ENCODE measurements around the gene KRTAP17-1.

Gene KRTAP17-1

GRCh38 chr17:41324180-41325075, 8.9 kb upstream of the KRTAP17-1 start:
- Histone ChIP-seq H3K27ac (ENCODE audit: insufficient read depth, low read length, poor library complexity, severe bottlenecking) (no peak overlapping the region), H3K27me3 (replicated peaks; ENCODE audit: control insufficient read depth, insufficient read depth, low read length, poor library complexity, severe bottlenecking) (no peaks in the 10 kb centered on the region), H3K4me3 (ENCODE audit: insufficient read depth, low read depth, low read length, poor library complexity, severe bottlenecking) (no peak overlapping the region), H3K36me3 (ENCODE audit: control insufficient read depth, insufficient read depth, low read length) (no peaks in the 10 kb centered on the region), H3K9me3 (ENCODE audit: control insufficient read depth, low read length) (no peaks in the 10 kb centered on the region), H3K4me1 (ENCODE audit: control insufficient read depth, insufficient read depth, low read length, poor library complexity, severe bottlenecking) (peaks cover 46% of the 10 kb centered on the region)
- DNase-seq, result no peak

GRCh38 chr17:41322903-41323895, 7.7 kb upstream of the KRTAP17-1 start:
- Histone ChIP-seq H3K4me1 (ENCODE audit: control insufficient read depth, insufficient read depth, low read length, poor library complexity, severe bottlenecking) (peaks cover 45% of the 10 kb centered on the region), H3K9me3 (ENCODE audit: control insufficient read depth, low read length) (no peaks in the 10 kb centered on the region), H3K27me3 (replicated peaks; ENCODE audit: control insufficient read depth, insufficient read depth, low read length, poor library complexity, severe bottlenecking) (no peaks in the 10 kb centered on the region), H3K4me3 (ENCODE audit: insufficient read depth, low read depth, low read length, poor library complexity, severe bottlenecking) (no peak overlapping the region), H3K27ac (ENCODE audit: insufficient read depth, low read length, poor library complexity, severe bottlenecking) (no peak overlapping the region), H3K36me3 (ENCODE audit: control insufficient read depth, insufficient read depth, low read length) (no peaks in the 10 kb centered on the region)
- no peak for DNase-seq

- Histone ChIP-seq H3K9me3 (ENCODE audit: control insufficient read depth, low read length) (no peaks in the 10 kb centered on the region), H3K27me3 (replicated peaks; ENCODE audit: control insufficient read depth, insufficient read depth, low read length, poor library complexity, severe bottlenecking) (no peaks in the 10 kb centered on the region), H3K36me3 (ENCODE audit: control insufficient read depth, insufficient read depth, low read length) (no peaks in the 10 kb centered on the region), H3K27ac (ENCODE audit: insufficient read depth, low read length, poor library complexity, severe bottlenecking) (no peak overlapping the region), H3K4me1 (ENCODE audit: control insufficient read depth, insufficient read depth, low read length, poor library complexity, severe bottlenecking) (peaks cover 36% of the 10 kb centered on the region), H3K4me3 (ENCODE audit: insufficient read depth, low read depth, low read length, poor library complexity, severe bottlenecking) (no peak overlapping the region)
- DNase-seq, result no peak
Observed at GRCh38 chr17:41322094-41322902, 6.8 kb upstream of the KRTAP17-1 start.

- no peaks in the 10 kb centered on the region for H3K36me3 ChIP-seq (ENCODE audit: control insufficient read depth, insufficient read depth, low read length)
- peaks cover 7% of the 10 kb centered on the region for H3K4me1 ChIP-seq (ENCODE audit: control insufficient read depth, insufficient read depth, low read length, poor library complexity, severe bottlenecking)
- no peaks in the 10 kb centered on the region for H3K9me3 ChIP-seq (ENCODE audit: control insufficient read depth, low read length)
- H3K27ac ChIP-seq (ENCODE audit: insufficient read depth, low read length, poor library complexity, severe bottlenecking), result no peak overlapping the region
- no peak overlapping the region for H3K4me3 ChIP-seq (ENCODE audit: insufficient read depth, low read depth, low read length, poor library complexity, severe bottlenecking)
- no peaks in the 10 kb centered on the region for H3K27me3 ChIP-seq (replicated peaks; ENCODE audit: control insufficient read depth, insufficient read depth, low read length, poor library complexity, severe bottlenecking)
- DNase-seq, result no peak
Observed at GRCh38 chr17:41318231-41318630, 2.7 kb upstream of the KRTAP17-1 start.

GRCh38 chr17:41315814-41316445, 420 bp upstream of the KRTAP17-1 start:
- Histone ChIP-seq H3K36me3 (ENCODE audit: control insufficient read depth, insufficient read depth, low read length) (no peaks in the 10 kb centered on the region), H3K9me3 (ENCODE audit: control insufficient read depth, low read length) (no peaks in the 10 kb centered on the region), H3K27me3 (replicated peaks; ENCODE audit: control insufficient read depth, insufficient read depth, low read length, poor library complexity, severe bottlenecking) (no peaks in the 10 kb centered on the region), H3K4me1 (ENCODE audit: control insufficient read depth, insufficient read depth, low read length, poor library complexity, severe bottlenecking) (peaks cover 6% of the 10 kb centered on the region), H3K4me3 (ENCODE audit: insufficient read depth, low read depth, low read length, poor library complexity, severe bottlenecking) (no peak overlapping the region), H3K27ac (ENCODE audit: insufficient read depth, low read length, poor library complexity, severe bottlenecking) (no peak overlapping the region)
- no peak for DNase-seq

- Histone ChIP-seq H3K27me3 (replicated peaks; ENCODE audit: control insufficient read depth, insufficient read depth, low read length, poor library complexity, severe bottlenecking) (no peaks in the 10 kb centered on the region), H3K27ac (ENCODE audit: insufficient read depth, low read length, poor library complexity, severe bottlenecking) (no peak overlapping the region), H3K4me1 (ENCODE audit: control insufficient read depth, insufficient read depth, low read length, poor library complexity, severe bottlenecking) (peaks cover 51% of the 10 kb centered on the region), H3K4me3 (ENCODE audit: insufficient read depth, low read depth, low read length, poor library complexity, severe bottlenecking) (no peak overlapping the region), H3K36me3 (ENCODE audit: control insufficient read depth, insufficient read depth, low read length) (no peaks in the 10 kb centered on the region), H3K9me3 (ENCODE audit: control insufficient read depth, low read length) (no peaks in the 10 kb centered on the region)
- no peak for DNase-seq
Observed at GRCh38 chr17:41311111-41311510, 4.4 kb downstream of the KRTAP17-1 start.

- peak; percentile 38 to 51 (median 42) for DNase-seq
- Histone ChIP-seq H3K4me3 (ENCODE audit: insufficient read depth, low read depth, low read length, poor library complexity, severe bottlenecking) (no peak within 1 kb of the TSS), H3K27ac (ENCODE audit: insufficient read depth, low read length, poor library complexity, severe bottlenecking) (peak within 1 kb of the TSS; percentile 71), H3K36me3 (ENCODE audit: control insufficient read depth, insufficient read depth, low read length) (no peaks in the 10 kb centered on the region), H3K4me1 (ENCODE audit: control insufficient read depth, insufficient read depth, low read length, poor library complexity, severe bottlenecking) (peaks cover 53% of the 10 kb centered on the region), H3K27me3 (replicated peaks; ENCODE audit: control insufficient read depth, insufficient read depth, low read length, poor library complexity, severe bottlenecking) (no peaks in the 10 kb centered on the region), H3K9me3 (ENCODE audit: control insufficient read depth, low read length) (no peaks in the 10 kb centered on the region)
Observed at GRCh38 chr17:41308918-41309359, 6.6 kb downstream of the KRTAP17-1 start, which contains the start of gene KRTAP16-1. TSS of gene KRTAP16-1 (minus strand) at chr17:41309309. CDS start at chr17:41309253, 56 bp downstream.

GRCh38 chr17:41308251-41308917, 7.1 kb downstream of the KRTAP17-1 start:
- Histone ChIP-seq H3K9me3 (ENCODE audit: control insufficient read depth, low read length) (no peaks in the 10 kb centered on the region), H3K4me1 (ENCODE audit: control insufficient read depth, insufficient read depth, low read length, poor library complexity, severe bottlenecking) (peaks cover 53% of the 10 kb centered on the region), H3K27ac (ENCODE audit: insufficient read depth, low read length, poor library complexity, severe bottlenecking) (peak overlapping the region; percentile 71), H3K27me3 (replicated peaks; ENCODE audit: control insufficient read depth, insufficient read depth, low read length, poor library complexity, severe bottlenecking) (no peaks in the 10 kb centered on the region), H3K4me3 (ENCODE audit: insufficient read depth, low read depth, low read length, poor library complexity, severe bottlenecking) (no peak overlapping the region), H3K36me3 (ENCODE audit: control insufficient read depth, insufficient read depth, low read length) (no peaks in the 10 kb centered on the region)
- peak; percentile 75 to 83 (median 79) for DNase-seq
